ENCODE results near the gene EFCAB8. TPM values are rescaled to one million over a fixed set of nuclear protein-coding genes. Genes with fewer than 3 reads are reported as not detected.

EFCAB8 gene
- total RNA-seq, 1 donor from 2014 or later = not detected

- no peak for TF ChIP-seq CTCF (IDR thresholded peaks at IDR 0.05)
- H3K4me3 ChIP-seq = no peak overlapping the region
- intact Hi-C loops (cut with DNase I) = no loop called here
Observed at GRCh38 chr20:32879538-32879937, 20.8 kb downstream of the EFCAB8 start.

GRCh38 chr20:32880635-32881034 is 21.9 kb downstream of the EFCAB8 start:
- TF ChIP-seq CTCF (IDR thresholded peaks at IDR 0.05) = no peak
- DNase-seq (ENCODE audit: low spot score in 2 of 2) = no peak

More at GRCh38 chr20:32879538-32879937, 20.8 kb downstream of the EFCAB8 start:
- H3K4me1 ChIP-seq = no peaks in the 10 kb centered on the region
- no peaks in the 10 kb centered on the region for H3K36me3 ChIP-seq
- no peaks in the 10 kb centered on the region for H3K9me3 ChIP-seq
- DNase-seq (ENCODE audit: low spot score in 2 of 2) = no peak
- H3K27ac ChIP-seq = no peak overlapping the region
- H3K27me3 ChIP-seq = no peaks in the 10 kb centered on the region

GRCh38 chr20:32883081-32883480 is 24.4 kb downstream of the EFCAB8 start:
- no peak for DNase-seq (ENCODE audit: low spot score in 2 of 2)
- no peak for TF ChIP-seq CTCF (IDR thresholded peaks at IDR 0.05)
- Histone ChIP-seq H3K27ac (no peak overlapping the region), H3K4me3 (no peak overlapping the region), H3K27me3 (no peaks in the 10 kb centered on the region), H3K4me1 (no peaks in the 10 kb centered on the region), H3K36me3 (no peaks in the 10 kb centered on the region), H3K9me3 (no peaks in the 10 kb centered on the region)
- intact Hi-C loops (cut with DNase I) = no loop called here

More at GRCh38 chr20:32880635-32881034, 21.9 kb downstream of the EFCAB8 start:
- Histone ChIP-seq H3K4me1 (no peaks in the 10 kb centered on the region), H3K9me3 (no peaks in the 10 kb centered on the region), H3K27me3 (no peaks in the 10 kb centered on the region), H3K36me3 (no peaks in the 10 kb centered on the region), H3K27ac (no peak overlapping the region), H3K4me3 (no peak overlapping the region)
- intact Hi-C loops (cut with DNase I) = no loop called here

- H3K4me1 ChIP-seq = no peaks in the 10 kb centered on the region
- H3K27ac ChIP-seq = no peak overlapping the region
- no peaks in the 10 kb centered on the region for H3K27me3 ChIP-seq
- no peak for TF ChIP-seq CTCF (IDR thresholded peaks at IDR 0.05)
- no peaks in the 10 kb centered on the region for H3K9me3 ChIP-seq
- no peak overlapping the region for H3K4me3 ChIP-seq
- intact Hi-C loops (cut with DNase I) = no loop called here
- no peaks in the 10 kb centered on the region for H3K36me3 ChIP-seq
- DNase-seq (ENCODE audit: low spot score in 2 of 2) = no peak
Observed at GRCh38 chr20:32885185-32885584, 26.5 kb downstream of the EFCAB8 start.

GRCh38 chr20:32885952-32886351 is 27.2 kb downstream of the EFCAB8 start:
- Histone ChIP-seq H3K4me3 (no peak overlapping the region), H3K36me3 (no peaks in the 10 kb centered on the region), H3K9me3 (no peaks in the 10 kb centered on the region), H3K4me1 (no peaks in the 10 kb centered on the region), H3K27me3 (no peaks in the 10 kb centered on the region), H3K27ac (no peak overlapping the region)
- DNase-seq (ENCODE audit: low spot score in 2 of 2) = no peak
- no peak for TF ChIP-seq CTCF (IDR thresholded peaks at IDR 0.05)
- intact Hi-C loops (cut with DNase I) = no loop called here

GRCh38 chr20:32886652-32887051 is 27.9 kb downstream of the EFCAB8 start:
- H3K27ac ChIP-seq = no peak overlapping the region
- no peak for TF ChIP-seq CTCF (IDR thresholded peaks at IDR 0.05)
- no peaks in the 10 kb centered on the region for H3K27me3 ChIP-seq
- no peaks in the 10 kb centered on the region for H3K9me3 ChIP-seq
- H3K4me1 ChIP-seq = no peaks in the 10 kb centered on the region
- H3K4me3 ChIP-seq = no peak overlapping the region
- no peak for DNase-seq (ENCODE audit: low spot score in 2 of 2)
- H3K36me3 ChIP-seq = no peaks in the 10 kb centered on the region
- intact Hi-C loops (cut with DNase I) = no loop called here
